ENCODE data around the gene SSU72.

- no peak for TF ChIP-seq EZH2 (IDR thresholded peaks at IDR 0.05)
- no peak for TF ChIP-seq CTCF (IDR thresholded peaks at IDR 0.05)
These were observed 22.4 kb downstream of the SSU72 start for GRCh38 chr1:1552263-1552639.

Data from neural progenitor cell (in vitro differentiated cells).